ENCODE data around the gene TMEM134. TPM values are rescaled to one million over a fixed set of nuclear protein-coding genes. Genes with fewer than 3 reads are reported as not detected.

Gene TMEM134
- total and polyA plus RNA-seq, 11 donors, result 67.0 to 146 (median 83.6) TPM

- 79 to 87% (median 80%) methylated on average over 7 to 25 of the region's 25 CpGs for WGBS, 4 donors
- no peak overlapping the region for H3K27ac ChIP-seq
- DNase-seq, result peak in 1 of 5 donors; percentile 22
- intact Hi-C loops (cut with DNase I), result no loop called here
- H3K9me3 ChIP-seq, result no peaks in the 10 kb centered on the region
- no peaks in the 10 kb centered on the region for H3K36me3 ChIP-seq
- peaks cover 0 to 14% (median 5%) of the 10 kb centered on the region in 12 donors for H3K4me1 ChIP-seq
- no peak for TF ChIP-seq POLR2A (IDR thresholded peaks at IDR 0.05)
- no peak for TF ChIP-seq CTCF (IDR thresholded peaks at IDR 0.05)
- no peaks in the 10 kb centered on the region for H3K27me3 ChIP-seq
- no peak for ATAC-seq
- H3K4me3 ChIP-seq, result no peak overlapping the region
Measured at GRCh38 chr11:67456068-67456705, 12.9 kb downstream of the TMEM134 start.

- Histone ChIP-seq H3K9me3 (no peaks in the 10 kb centered on the region), H3K36me3 (no peaks in the 10 kb centered on the region), H3K27me3 (no peaks in the 10 kb centered on the region), H3K27ac (no peak within 1 kb of the TSS), H3K4me3 (no peak within 1 kb of the TSS), H3K4me1 (peaks cover 0 to 21% (median 5%) of the 10 kb centered on the region in 12 donors)
- intact Hi-C loops (cut with DNase I), result no loop called here
- TF ChIP-seq POLR2A (IDR thresholded peaks at IDR 0.05), result no peak
- no peak for TF ChIP-seq CTCF (IDR thresholded peaks at IDR 0.05)
- DNase-seq (no peak), ATAC-seq (no peak)
- 90 to 96% (median 94%) methylated on average over 3 of the region's 3 CpGs for WGBS, 4 donors
Measured at GRCh38 chr11:67455054-67455453, 14.0 kb downstream of the TMEM134 start, which contains the start of gene CABP4. TSS of gene CABP4 (plus strand) at chr11:67455354. CDS start at chr11:67455424, 70 bp downstream.

- 88 to 95% (median 94%) methylated on average over 15 to 21 of the region's 21 CpGs for WGBS, 4 donors
- TF ChIP-seq POLR2A (IDR thresholded peaks at IDR 0.05) (no peak), CTCF (IDR thresholded peaks at IDR 0.05) (no peak)
- no peak for ATAC-seq
- no peaks in the 10 kb centered on the region for H3K27me3 ChIP-seq
- DNase-seq, result no peak
- H3K9me3 ChIP-seq, result no peaks in the 10 kb centered on the region
- H3K27ac ChIP-seq, result no peak overlapping the region
- H3K36me3 ChIP-seq, result no peaks in the 10 kb centered on the region
- intact Hi-C loops (cut with DNase I), result no loop called here
- H3K4me3 ChIP-seq, result no peak overlapping the region
- peaks cover 0 to 29% (median 5%) of the 10 kb centered on the region in 12 donors for H3K4me1 ChIP-seq
Measured at GRCh38 chr11:67453816-67454732, 15.0 kb downstream of the TMEM134 start.

Data from heart left ventricle (tissue), 16 donors.